Heart right ventricle (tissue), 16 donors: ENCODE measurements around the gene PCF11. TPM values are rescaled to one million over a fixed set of nuclear protein-coding genes. Genes with fewer than 3 reads are reported as not detected.
A peak's percentile ranks its signal among the peaks of the same experiment; 100 is the strongest.

Source experiments
- ATAC-seq, 8 donors: fragments of 200-7000 bp; cut with Tn5 transposase; one replicate each; pipeline ENCODE4 v1.9.1; 2020; ENCODE audit warnings: mild to moderate bottlenecking in 8 of 8, moderate library complexity in 8 of 8, moderate number of reproducible peaks in 1 of 8
- DNase-seq, 2 donors: peaks; one replicate each; pipeline ENCODE4 v3.0.0-alpha.2; 2020
- H3K27ac ChIP-seq, 10 donors: fragments of 200-600 bp; sonication (generic) in 2 of 10; one replicate each; pipeline versions ENCODE4 v1.5.0 to v1.8.0; 2020 to 2022; ENCODE audit warnings: mild to moderate bottlenecking in 3 of 10
- H3K27me3 ChIP-seq, 7 donors: fragments of 200-600 bp; one replicate each; pipeline ENCODE4 v1.8.0; 2021 to 2022; ENCODE audit warnings: mild to moderate bottlenecking in 2 of 7
- H3K36me3 ChIP-seq, 9 donors: fragments of 200-600 bp; sonication (generic) in 1 of 9; one replicate each; pipeline versions ENCODE4 v1.5.0 to v1.8.0; 2020 to 2022; ENCODE audit warnings: mild to moderate bottlenecking in 2 of 9
- H3K4me1 ChIP-seq, 9 donors: fragments of 200-600 bp; sonication (generic) in 1 of 9; one replicate each; pipeline versions ENCODE4 v1.5.0 to v1.8.0; 2020 to 2022; ENCODE audit warnings: mild to moderate bottlenecking in 4 of 9
- H3K4me3 ChIP-seq, 10 donors: fragments of 200-600 bp; sonication (generic) in 2 of 10; one replicate each; pipeline versions ENCODE4 v1.5.0 to v1.8.0; 2020 to 2022; ENCODE audit warnings: mild to moderate bottlenecking in 7 of 10, moderate library complexity in 2 of 10
- H3K9me3 ChIP-seq, 11 donors: fragments of 200-600 bp in 10 of 11; sonication (generic) in 2 of 11; one replicate each; pipeline versions ENCODE4 v1.5.0 to v1.8.0; 2013 to 2022; ENCODE audit warnings: mild to moderate bottlenecking in 2 of 11, control low read depth in 1 of 11, moderate library complexity in 1 of 11
- CTCF ChIP-seq, 9 donors: fragments of 200-600 bp; sonication (generic) in 2 of 9; IDR thresholded peaks; one replicate each; pipeline versions ENCODE4 v1.5.0 to v1.8.0; 2021 to 2022; ENCODE audit warnings: antibody characterized with exemption in 9 of 9, mild to moderate bottlenecking in 5 of 9, moderate library complexity in 1 of 9
- WGBS, 2 donors: extraction: QIAGEN DNeasy Blood & Tissue Kit; methylation state at CpG; one replicate each; pipeline ENCODE4 v1.1.7; 2013; ENCODE audit warnings: inconsistent platforms in 1 of 2; 5-methylcytosine and 5-hydroxymethylcytosine counted together
- intact Hi-C, 10 donors: fragments of 100-400 bp; cut with DNase I; formaldehyde crosslinking; loops; one replicate each; pipeline versions ENCODE4 v1.11.1 to v1.14.2; 2022
- polyA plus RNA-seq, 2 donors: library from polyadenylated mRNA; stranded (reverse); fragments of 200-250 nt; gene quantifications; one replicate each; pipeline ENCODE4 v1.2.3, GENCODE V29; 2013
- total RNA-seq, 10 donors: library from RNA; stranded (reverse); fragmentation: NEBNext Ultra II Directional in 3 of 10; extraction: Animal tissue kit (Norgen Biotek cat#: 25700) in 3 of 10; gene quantifications; one replicate each; pipeline versions ENCODE4 v1.2.1 to v1.2.4, GENCODE V29; 2021 to 2023
- donor health status: Arrhythmogenic right ventricular cardiomyopathy.
- donor health status: ischemic (EF 13 %, LVEDD 7.1; RV severe dilation, severe dysfunction).
- donor health status: healthy with polysubstance abuse.
- donor health status: DM: no; HTN: yes; CAD: no.
- donor health status: DM: no; HTN: no; CAD: no.
- donor health status: ischemic (EF 25% LVEDD 6.9; RV normal size, moderate dysfunction).
- donor health status: ischemic (EF 25% LVEDD 5.7; RV mildly dilated, moderate dysfunction).
- donor health status: healthy.
- donor health status: DM: yes; HTN: yes; CAD: no.
- donor health status: Ischemic cardiomyopathy.
- donor health status: ischemic (EF 35%, LVEDD 5.7; RV mildly dilated, moderate dysfunction).
- donor health status: nonischemic (EF 11% LVEDD 7.7; RV severe dilation, severe dysfunction).
- donor health status: DM: yes; HTN: yes; CAD: no.
- donor health status: PGD.
- donor health status: ischemic (EF 29% LVEDD 5.4; RV normal size, mild dysfunction).
- donor health status: nonischemic (EF 23%, LVEDD 6.1; RV moderate dilation, normal function).

Gene PCF11
- total and polyA plus RNA-seq, 12 donors = 14.7 to 38.4 (median 28.7) TPM

GRCh38 chr11:83161610-83162199 lies 4.8 kb downstream of the PCF11 start:
- 35 to 44% methylated on average over 1 of the region's 1 CpG for whole genome bisulfite sequencing, 2 donors
- peaks cover 0 to 68% (median 28%) of the 10 kb centered on the region in 9 donors for H3K36me3 ChIP-seq
- no peaks in the 10 kb centered on the region for H3K9me3 ChIP-seq
- H3K4me3 ChIP-seq = peak overlapping the region in 2 of 10 donors; percentile 86 to 90
- peak overlapping the region in 4 of 10 donors; percentile 4 to 96 (median 20) for H3K27ac ChIP-seq
- no peak for ATAC-seq
- DNase-seq = no peak
- no peaks in the 10 kb centered on the region for H3K27me3 ChIP-seq
- no peak for TF ChIP-seq CTCF (IDR thresholded peaks at IDR 0.05)
- intact Hi-C loops = loop anchor here in 3 of 10 donors (2.0 to 10.0 kb wide), 3 partner anchors 13 to 257 kb away; partner anchors contain the start of genes DDIAS (in 1 of the 3) and PRCP (in 1 of the 3)
- peaks cover 0 to 63% (median 44%) of the 10 kb centered on the region in 9 donors for H3K4me1 ChIP-seq

- 78 to 85% methylated on average over 2 of the region's 2 CpGs for WGBS, 2 donors
- peak overlapping the region in 3 of 10 donors; percentile 4 to 28 (median 22) for H3K27ac ChIP-seq
- no peaks in the 10 kb centered on the region for H3K9me3 ChIP-seq
- peaks cover 0 to 74% (median 34%) of the 10 kb centered on the region in 9 donors for H3K36me3 ChIP-seq
- no peak for TF ChIP-seq CTCF (IDR thresholded peaks at IDR 0.05)
- no peak for DNase-seq
- H3K27me3 ChIP-seq = no peaks in the 10 kb centered on the region
- peak overlapping the region in 1 of 10 donors; percentile 86 for H3K4me3 ChIP-seq
- peaks cover 0 to 63% (median 44%) of the 10 kb centered on the region in 9 donors for H3K4me1 ChIP-seq
- intact Hi-C loops = loop anchor here in 2 of 10 donors (10.0 kb wide), 2 partner anchors 178 to 258 kb away; partner anchors contain the start of genes DDIAS (in 1 of the 2) and PRCP (in 1 of the 2)
- ATAC-seq = no peak
These were observed 5.4 kb downstream of the PCF11 start for GRCh38 chr11:83162377-83162776.

GRCh38 chr11:83166193-83166866 lies 9.4 kb downstream of the PCF11 start:
- ATAC-seq (no peak), DNase-seq (no peak)
- Histone ChIP-seq H3K4me3 (no peak overlapping the region), H3K27ac (no peak overlapping the region), H3K4me1 (peaks cover 0 to 54% (median 47%) of the 10 kb centered on the region in 9 donors), H3K27me3 (no peaks in the 10 kb centered on the region), H3K9me3 (no peaks in the 10 kb centered on the region), H3K36me3 (peaks cover 0 to 100% (median 62%) of the 10 kb centered on the region in 9 donors)
- no peak for TF ChIP-seq CTCF (IDR thresholded peaks at IDR 0.05)
- intact Hi-C loops = loop anchor here in 3 of 10 donors (1.0 to 10.0 kb wide), 3 partner anchors 182 to 265 kb away; partner anchors contain the start of genes DDIAS (in 2 of the 3) and PRCP (in 1 of the 3)
- 95 to 97% methylated on average over 11 of the region's 11 CpGs for WGBS, 2 donors

- Histone ChIP-seq H3K36me3 (peaks cover 0 to 100% (median 72%) of the 10 kb centered on the region in 9 donors), H3K27me3 (no peaks in the 10 kb centered on the region), H3K9me3 (no peaks in the 10 kb centered on the region), H3K4me3 (no peak overlapping the region), H3K4me1 (peaks cover 0 to 55% (median 49%) of the 10 kb centered on the region in 9 donors), H3K27ac (no peak overlapping the region)
- intact Hi-C loops = loop anchor here in 2 of 10 donors (10.0 kb wide), 2 partner anchors 184 to 264 kb away; partner anchors contain the start of genes DDIAS (in 1 of the 2) and PRCP (in 1 of the 2)
- ATAC-seq (peak in 2 of 8 donors; percentile 19 to 53), DNase-seq (no peak)
- WGBS, 2 donors = 96 to 98% methylated on average over 5 of the region's 5 CpGs
- no peak for TF ChIP-seq CTCF (IDR thresholded peaks at IDR 0.05)
These were observed 11.8 kb downstream of the PCF11 start for GRCh38 chr11:83168756-83169155.
